Uterus (tissue), 2 donors: ENCODE data around the gene RANBP10.

Experiments
- POLR2A ChIP-seq, 2 donors: fragments of 450-650 bp; IDR thresholded peaks; one replicate each; pipeline ENCODE4 v1.6.1; 2016; ENCODE audit warnings: antibody characterized with exemption in 2 of 2, mild to moderate bottlenecking in 1 of 2, moderate library complexity in 1 of 2
- TF ChIP-seq, protein P1 (sequence below), 4 experiments: fragments of 200-600 bp in 2 of 4; fragments of 450-650 bp in 2 of 4; sonication (generic) in 2 of 4; IDR thresholded peaks; one replicate each; pipeline ENCODE4 v1.5.1; 2016 to 2019; ENCODE audit warnings: antibody characterized with exemption in 4 of 4, mild to moderate bottlenecking in 2 of 4, moderate library complexity in 1 of 4

DNA sequence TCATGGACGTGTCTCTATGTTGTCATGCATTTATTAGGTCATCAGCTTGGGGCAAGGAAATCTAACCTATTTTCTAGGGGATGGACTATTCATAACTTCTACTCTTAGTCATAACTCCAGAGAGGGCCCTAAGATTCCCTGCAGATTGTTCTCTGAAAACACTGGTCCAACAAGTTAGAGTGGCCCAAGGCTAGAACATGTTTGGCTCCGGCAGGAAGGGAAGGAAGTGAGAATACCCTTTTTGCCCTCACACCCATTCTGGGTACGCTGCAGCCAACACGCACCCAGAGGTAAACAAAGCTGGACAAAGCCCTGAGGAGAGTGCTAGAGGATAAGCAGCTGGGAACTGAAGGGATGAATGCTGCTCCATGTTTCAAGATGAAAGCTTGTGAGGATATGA is 129.8 kb downstream of the RANBP10 start:
- TF ChIP-seq, protein P1, sequence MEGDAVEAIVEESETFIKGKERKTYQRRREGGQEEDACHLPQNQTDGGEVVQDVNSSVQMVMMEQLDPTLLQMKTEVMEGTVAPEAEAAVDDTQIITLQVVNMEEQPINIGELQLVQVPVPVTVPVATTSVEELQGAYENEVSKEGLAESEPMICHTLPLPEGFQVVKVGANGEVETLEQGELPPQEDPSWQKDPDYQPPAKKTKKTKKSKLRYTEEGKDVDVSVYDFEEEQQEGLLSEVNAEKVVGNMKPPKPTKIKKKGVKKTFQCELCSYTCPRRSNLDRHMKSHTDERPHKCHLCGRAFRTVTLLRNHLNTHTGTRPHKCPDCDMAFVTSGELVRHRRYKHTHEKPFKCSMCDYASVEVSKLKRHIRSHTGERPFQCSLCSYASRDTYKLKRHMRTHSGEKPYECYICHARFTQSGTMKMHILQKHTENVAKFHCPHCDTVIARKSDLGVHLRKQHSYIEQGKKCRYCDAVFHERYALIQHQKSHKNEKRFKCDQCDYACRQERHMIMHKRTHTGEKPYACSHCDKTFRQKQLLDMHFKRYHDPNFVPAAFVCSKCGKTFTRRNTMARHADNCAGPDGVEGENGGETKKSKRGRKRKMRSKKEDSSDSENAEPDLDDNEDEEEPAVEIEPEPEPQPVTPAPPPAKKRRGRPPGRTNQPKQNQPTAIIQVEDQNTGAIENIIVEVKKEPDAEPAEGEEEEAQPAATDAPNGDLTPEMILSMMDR (IDR thresholded peaks at IDR 0.05): no peak
- no peak for TF ChIP-seq POLR2A (IDR thresholded peaks at IDR 0.05)
